Astrocyte of the cerebellum (primary cell): ENCODE results near the gene RFK.
"Not testable (repeated sequence)": the region's sequence is repeated elsewhere in the genome, so short reads cannot be mapped to it uniquely, and the experiment has no call there.

Experiments
- DNase-seq: peaks from one replicate; pipeline ENCODE4 v3.0.0-alpha.2; 2011; ENCODE audit warnings: low read depth
- H3K4me3 ChIP-seq: 2 replicates; pipeline ENCODE4 v1.5.1; 2011; ENCODE audit warnings: mild to moderate bottlenecking, low read depth, low read length, moderate library complexity
- in situ Hi-C: cut with HindIII; loops from 2 replicates; pipeline ENCODE4 v1.10.0; 2017; ENCODE audit warnings: low sequenced_read_pairs
- TF ChIP-seq, protein P1 (sequence below): IDR thresholded peaks from 2 replicates; pipeline ENCODE4 v1.5.1; 2012; ENCODE audit warnings: low read length, low read depth, moderate library complexity, mild to moderate bottlenecking; ENCODE audit errors: missing control alignments

RFK gene

DNA sequence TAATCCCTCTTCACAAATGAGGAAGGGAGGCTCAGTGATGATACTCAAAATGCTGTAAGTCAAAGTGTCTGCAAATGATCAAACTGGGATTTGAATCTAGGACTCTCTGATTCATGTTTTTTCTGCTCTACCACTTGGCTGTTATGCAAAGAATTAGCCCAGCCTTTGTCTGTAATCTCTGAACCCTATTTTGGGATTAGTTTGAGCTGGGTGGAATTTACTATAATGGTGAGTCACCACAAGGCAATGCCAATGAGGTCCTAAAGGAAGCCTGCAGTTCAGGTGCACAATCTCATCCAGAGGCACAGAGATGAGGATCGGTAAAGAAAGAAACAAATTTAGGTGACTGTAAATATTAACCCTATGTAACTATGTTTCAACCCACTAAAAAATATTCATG is 29.2 kb downstream of the RFK start:
- H3K4me3 ChIP-seq, result no peak overlapping the region
- in situ Hi-C loops, result no loop called here
- no peak for DNase-seq
- TF ChIP-seq, protein P1, sequence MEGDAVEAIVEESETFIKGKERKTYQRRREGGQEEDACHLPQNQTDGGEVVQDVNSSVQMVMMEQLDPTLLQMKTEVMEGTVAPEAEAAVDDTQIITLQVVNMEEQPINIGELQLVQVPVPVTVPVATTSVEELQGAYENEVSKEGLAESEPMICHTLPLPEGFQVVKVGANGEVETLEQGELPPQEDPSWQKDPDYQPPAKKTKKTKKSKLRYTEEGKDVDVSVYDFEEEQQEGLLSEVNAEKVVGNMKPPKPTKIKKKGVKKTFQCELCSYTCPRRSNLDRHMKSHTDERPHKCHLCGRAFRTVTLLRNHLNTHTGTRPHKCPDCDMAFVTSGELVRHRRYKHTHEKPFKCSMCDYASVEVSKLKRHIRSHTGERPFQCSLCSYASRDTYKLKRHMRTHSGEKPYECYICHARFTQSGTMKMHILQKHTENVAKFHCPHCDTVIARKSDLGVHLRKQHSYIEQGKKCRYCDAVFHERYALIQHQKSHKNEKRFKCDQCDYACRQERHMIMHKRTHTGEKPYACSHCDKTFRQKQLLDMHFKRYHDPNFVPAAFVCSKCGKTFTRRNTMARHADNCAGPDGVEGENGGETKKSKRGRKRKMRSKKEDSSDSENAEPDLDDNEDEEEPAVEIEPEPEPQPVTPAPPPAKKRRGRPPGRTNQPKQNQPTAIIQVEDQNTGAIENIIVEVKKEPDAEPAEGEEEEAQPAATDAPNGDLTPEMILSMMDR, result no peak

DNA sequence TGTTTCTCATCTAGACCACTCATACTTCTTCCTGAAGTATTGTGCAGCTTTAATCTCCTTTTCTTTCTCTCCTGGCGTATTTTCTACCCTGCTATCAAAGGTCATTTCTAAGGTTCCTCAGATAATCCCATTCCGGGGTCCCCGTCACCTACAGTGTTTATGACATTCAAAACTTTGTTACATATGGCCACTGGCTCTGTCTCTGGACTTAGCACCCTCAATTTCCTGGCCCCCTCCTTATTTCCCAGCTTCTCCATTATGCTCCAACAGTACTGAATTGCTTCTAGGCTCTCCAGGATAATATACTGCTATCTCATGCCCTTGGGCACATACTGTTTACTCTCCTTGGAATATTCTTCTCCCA is 31.2 kb downstream of the RFK start:
- no peak for DNase-seq
- in situ Hi-C loops, result no loop called here

DNA sequence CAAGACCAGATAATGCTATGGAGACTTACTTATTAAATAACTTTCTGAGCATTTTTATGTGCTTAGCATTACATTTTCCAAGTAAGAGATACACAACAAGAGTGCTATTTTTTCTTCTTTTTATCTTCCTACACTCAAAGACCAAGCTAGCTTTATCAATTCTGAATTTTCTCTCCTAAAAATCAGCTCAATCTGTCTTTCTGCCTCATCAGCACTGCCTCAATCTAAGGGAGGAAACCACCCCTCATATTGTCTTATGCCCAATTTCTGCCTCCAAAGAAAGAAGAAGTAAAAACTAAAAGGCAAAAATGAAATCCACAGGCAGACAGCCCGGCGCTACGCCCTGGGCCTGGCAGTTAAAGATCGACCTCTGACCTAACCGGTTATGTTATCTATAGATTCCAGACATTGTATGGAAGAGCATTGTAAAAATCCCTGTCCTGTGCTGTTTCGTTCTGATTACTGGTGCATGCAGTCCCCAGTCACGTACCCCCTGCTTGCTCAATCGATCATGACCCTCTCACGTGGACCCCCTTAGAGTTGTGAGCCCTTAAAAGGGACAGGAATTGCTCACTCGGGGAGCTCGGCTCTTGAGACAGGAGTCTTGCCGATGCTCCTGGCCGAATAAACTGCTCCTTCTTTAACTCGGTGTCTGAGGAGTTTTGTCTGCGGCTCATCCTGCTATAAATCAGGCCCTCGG is 31.7 kb downstream of the RFK start:
- H3K4me3 ChIP-seq, DNase-seq, in situ Hi-C loops: not testable (repeated sequence)

More for the DNA sequence above, 31.2 kb downstream of the RFK start:
- TF ChIP-seq, protein P1, result no peak
- H3K4me3 ChIP-seq, result no peak overlapping the region

DNA sequence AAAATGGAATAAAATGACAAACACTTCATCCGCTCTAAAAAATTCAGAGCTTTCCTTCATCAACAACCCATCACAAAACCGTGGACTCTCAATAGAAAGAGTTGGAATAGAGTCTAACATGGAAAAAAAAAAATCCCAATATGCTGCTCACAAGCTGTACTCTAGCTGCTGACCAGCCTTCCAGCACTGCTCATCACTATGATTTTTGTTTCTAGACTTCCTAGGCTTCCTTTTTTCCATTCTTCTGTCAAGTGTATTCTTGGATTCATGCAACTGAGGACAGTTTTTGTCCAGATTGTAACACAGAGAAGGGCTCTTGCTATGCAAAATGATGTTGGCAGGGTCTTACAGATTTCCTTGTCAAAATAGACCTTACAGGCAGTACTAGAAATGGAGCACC is 34.5 kb downstream of the RFK start:
- DNase-seq, result no peak
- in situ Hi-C loops, result no loop called here
- no peak overlapping the region for H3K4me3 ChIP-seq
- TF ChIP-seq, protein P1, result no peak

DNA sequence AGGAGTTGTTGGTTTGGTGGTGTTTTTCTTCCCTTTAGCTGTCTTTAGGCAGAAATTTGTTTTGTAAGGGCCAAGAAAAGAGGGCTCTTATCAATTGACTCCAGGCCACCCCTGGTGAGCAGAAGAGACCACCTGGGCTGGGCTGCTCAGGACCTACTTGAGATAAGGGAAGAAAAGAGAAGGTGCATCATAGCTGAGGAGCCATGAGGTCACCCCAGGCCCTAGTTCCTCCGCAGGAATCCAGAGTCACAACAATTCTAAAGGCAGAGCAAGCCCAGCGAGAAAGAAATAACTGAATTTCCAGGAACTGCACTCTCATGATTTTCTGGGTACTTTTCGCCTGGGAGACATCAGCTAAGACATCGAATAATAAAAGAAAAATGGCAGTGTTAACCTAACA is 34.9 kb downstream of the RFK start:
- DNase-seq, result no peak
- TF ChIP-seq, protein P1, result no peak
- in situ Hi-C loops, result no loop called here
- no peak overlapping the region for H3K4me3 ChIP-seq

DNA sequence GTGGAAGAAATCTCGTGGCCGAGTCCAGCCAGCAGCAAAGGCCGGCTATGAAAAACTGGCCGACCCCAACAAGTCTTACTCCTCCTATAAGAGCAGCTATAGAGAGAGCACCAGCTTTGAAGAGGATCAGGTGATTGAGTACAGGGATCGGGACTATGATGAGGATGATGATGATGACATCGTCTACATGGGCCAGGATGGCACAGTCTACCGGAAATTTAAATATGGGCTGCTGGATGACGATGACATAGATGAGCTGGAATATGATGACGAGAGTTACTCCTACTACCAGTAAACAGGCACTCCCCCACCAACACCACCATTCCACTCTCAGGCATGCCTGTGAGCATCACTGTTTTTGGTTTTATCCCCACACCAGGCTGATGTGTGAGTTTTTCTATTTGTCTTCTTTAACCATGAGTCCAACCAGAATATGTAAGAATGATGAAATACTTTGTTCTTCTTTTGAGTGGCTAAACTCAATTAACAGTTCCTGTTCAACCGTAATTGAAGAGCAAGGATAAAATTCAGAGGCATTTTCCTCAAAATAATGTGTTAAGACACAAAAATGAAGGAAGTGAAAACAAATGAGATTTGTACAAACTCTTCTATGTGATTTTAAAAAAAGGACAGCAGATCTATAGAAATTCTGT is 35.5 kb downstream of the RFK start:
- in situ Hi-C loops, result no loop called here
- H3K4me3 ChIP-seq, result no peak overlapping the region
- TF ChIP-seq, protein P1, result no peak
- no peak for DNase-seq

DNA sequence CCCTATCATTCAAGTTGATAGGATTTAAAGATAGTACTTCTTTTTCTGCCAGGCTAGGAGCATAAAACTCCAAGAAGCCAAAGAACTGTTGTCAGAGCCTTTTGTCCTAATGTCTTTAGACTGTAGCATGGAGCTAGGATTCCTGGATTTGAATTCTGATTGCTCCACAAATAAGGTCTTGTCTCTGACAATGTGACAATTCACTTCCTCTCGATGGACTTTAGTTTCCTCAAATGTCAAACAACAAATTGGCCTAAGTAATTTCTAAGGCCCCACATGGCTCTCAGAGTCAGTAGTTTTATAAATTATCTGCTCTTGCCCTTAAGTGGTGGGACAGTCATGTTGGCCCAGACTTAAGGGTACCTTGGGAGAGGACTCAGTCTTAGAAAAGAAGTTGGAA is 36.7 kb downstream of the RFK start:
- no peak for DNase-seq
- no peak overlapping the region for H3K4me3 ChIP-seq
- TF ChIP-seq, protein P1, result no peak
- in situ Hi-C loops, result no loop called here
